Measurements from ENCODE around the gene SETD1B.

The SETD1B gene

DNA sequence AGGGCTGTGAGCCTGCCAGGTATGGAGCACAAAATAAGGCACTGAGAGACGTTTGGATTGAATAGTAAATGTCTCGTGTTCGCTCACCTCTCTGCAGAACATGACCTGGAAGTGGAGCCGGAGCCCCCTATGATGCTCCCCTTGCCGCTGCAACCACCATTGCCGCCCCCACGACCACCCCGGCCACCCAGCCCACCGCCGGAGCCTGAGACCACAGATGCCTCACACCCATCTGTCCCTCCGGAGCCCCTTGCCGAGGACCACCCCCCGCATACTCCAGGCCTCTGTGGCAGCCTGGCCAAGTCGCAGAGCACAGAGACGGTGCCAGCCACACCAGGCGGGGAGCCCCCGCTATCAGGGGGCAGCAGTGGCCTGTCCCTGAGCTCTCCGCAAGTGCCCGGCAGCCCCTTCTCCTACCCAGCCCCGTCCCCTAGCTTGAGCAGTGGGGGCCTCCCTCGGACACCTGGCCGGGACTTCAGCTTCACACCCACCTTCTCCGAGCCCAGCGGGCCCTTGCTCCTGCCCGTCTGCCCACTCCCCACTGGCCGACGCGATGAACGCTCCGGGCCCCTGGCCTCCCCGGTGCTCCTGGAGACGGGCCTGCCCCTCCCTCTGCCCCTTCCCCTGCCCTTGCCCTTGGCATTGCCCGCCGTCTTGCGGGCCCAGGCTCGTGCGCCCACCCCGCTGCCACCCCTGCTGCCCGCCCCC is 18.7 kb downstream of the SETD1B start:
- H3K36me3 ChIP-seq (ENCODE audit: insufficient read depth, low read length) = peaks cover 36% of the 10 kb centered on the region; the same call in 1 of the 2 replicates
- no peaks in the 10 kb centered on the region for H3K9me3 ChIP-seq (ENCODE audit: insufficient read depth, low read depth, low read length)
- H3K4me1 ChIP-seq (ENCODE audit: insufficient read depth, low read length, poor library complexity, severe bottlenecking) = no peaks in the 10 kb centered on the region
- no peak overlapping the region for H3K4me3 ChIP-seq (ENCODE audit: low read length, poor library complexity, severe bottlenecking)
- H3K27me3 ChIP-seq (ENCODE audit: insufficient read depth, low read length, poor library complexity, severe bottlenecking) = no peaks in the 10 kb centered on the region
- no peak overlapping the region for H2AFZ ChIP-seq (ENCODE audit: low read length)
- no peaks in the 10 kb centered on the region for H4K20me1 ChIP-seq (ENCODE audit: insufficient read depth, low read length, poor library complexity, severe bottlenecking)
- no peak overlapping the region for H3K4me2 ChIP-seq (ENCODE audit: low read depth, low read length, poor library complexity, severe bottlenecking)
- H3K9me2 ChIP-seq (replicated peaks; ENCODE audit: low read depth, low read length) = no peaks in the 10 kb centered on the region
- no peaks in the 10 kb centered on the region for H3F3A ChIP-seq (ENCODE audit: low read depth)
- TF ChIP-seq, protein P1, sequence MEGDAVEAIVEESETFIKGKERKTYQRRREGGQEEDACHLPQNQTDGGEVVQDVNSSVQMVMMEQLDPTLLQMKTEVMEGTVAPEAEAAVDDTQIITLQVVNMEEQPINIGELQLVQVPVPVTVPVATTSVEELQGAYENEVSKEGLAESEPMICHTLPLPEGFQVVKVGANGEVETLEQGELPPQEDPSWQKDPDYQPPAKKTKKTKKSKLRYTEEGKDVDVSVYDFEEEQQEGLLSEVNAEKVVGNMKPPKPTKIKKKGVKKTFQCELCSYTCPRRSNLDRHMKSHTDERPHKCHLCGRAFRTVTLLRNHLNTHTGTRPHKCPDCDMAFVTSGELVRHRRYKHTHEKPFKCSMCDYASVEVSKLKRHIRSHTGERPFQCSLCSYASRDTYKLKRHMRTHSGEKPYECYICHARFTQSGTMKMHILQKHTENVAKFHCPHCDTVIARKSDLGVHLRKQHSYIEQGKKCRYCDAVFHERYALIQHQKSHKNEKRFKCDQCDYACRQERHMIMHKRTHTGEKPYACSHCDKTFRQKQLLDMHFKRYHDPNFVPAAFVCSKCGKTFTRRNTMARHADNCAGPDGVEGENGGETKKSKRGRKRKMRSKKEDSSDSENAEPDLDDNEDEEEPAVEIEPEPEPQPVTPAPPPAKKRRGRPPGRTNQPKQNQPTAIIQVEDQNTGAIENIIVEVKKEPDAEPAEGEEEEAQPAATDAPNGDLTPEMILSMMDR (conservative IDR thresholded peaks at IDR 0.05; ENCODE audit: low read length) = no peak
- TF ChIP-seq EZH2phosphoT487 (IDR thresholded peaks at IDR 0.05; ENCODE audit: borderline replicate concordance) = no peak
- no peak overlapping the region for H3K9ac ChIP-seq (ENCODE audit: low read depth, low read length, poor library complexity, severe bottlenecking)
- no peaks in the 10 kb centered on the region for H3K79me2 ChIP-seq (ENCODE audit: insufficient read depth, low read length)

GRCh38 chr12:121823101-121823726 is 19.4 kb downstream of the SETD1B start:
- Histone ChIP-seq H3K79me2 (ENCODE audit: insufficient read depth, low read length) (no peaks in the 10 kb centered on the region), H3K4me2 (ENCODE audit: low read depth, low read length, poor library complexity, severe bottlenecking) (no peak overlapping the region), H3K4me3 (ENCODE audit: low read length, poor library complexity, severe bottlenecking) (no peak overlapping the region), H3K9ac (ENCODE audit: low read depth, low read length, poor library complexity, severe bottlenecking) (no peak overlapping the region), H2AFZ (ENCODE audit: low read length) (no peak overlapping the region), H3K4me1 (ENCODE audit: insufficient read depth, low read length, poor library complexity, severe bottlenecking) (no peaks in the 10 kb centered on the region), H4K20me1 (ENCODE audit: insufficient read depth, low read length, poor library complexity, severe bottlenecking) (no peaks in the 10 kb centered on the region), H3K9me3 (ENCODE audit: insufficient read depth, low read depth, low read length) (no peaks in the 10 kb centered on the region), H3K27me3 (ENCODE audit: insufficient read depth, low read length, poor library complexity, severe bottlenecking) (no peaks in the 10 kb centered on the region), H3K9me2 (replicated peaks; ENCODE audit: low read depth, low read length) (no peaks in the 10 kb centered on the region), H3K36me3 (ENCODE audit: insufficient read depth, low read length) (peaks cover 37% of the 10 kb centered on the region; the same call in 1 of the 2 replicates), H3F3A (ENCODE audit: low read depth) (no peaks in the 10 kb centered on the region)
- no peak for TF ChIP-seq EZH2phosphoT487 (IDR thresholded peaks at IDR 0.05; ENCODE audit: borderline replicate concordance)
- TF ChIP-seq, protein P1 (conservative IDR thresholded peaks at IDR 0.05; ENCODE audit: low read length) = no peak

GRCh38 chr12:121823727-121824115 is 19.9 kb downstream of the SETD1B start:
- no peak overlapping the region for H3K4me2 ChIP-seq (ENCODE audit: low read depth, low read length, poor library complexity, severe bottlenecking)
- no peak overlapping the region for H3K4me3 ChIP-seq (ENCODE audit: low read length, poor library complexity, severe bottlenecking)
- H3F3A ChIP-seq (ENCODE audit: low read depth) = no peaks in the 10 kb centered on the region
- H3K4me1 ChIP-seq (ENCODE audit: insufficient read depth, low read length, poor library complexity, severe bottlenecking) = no peaks in the 10 kb centered on the region
- no peak overlapping the region for H3K9ac ChIP-seq (ENCODE audit: low read depth, low read length, poor library complexity, severe bottlenecking)
- H2AFZ ChIP-seq (ENCODE audit: low read length) = no peak overlapping the region
- H3K79me2 ChIP-seq (ENCODE audit: insufficient read depth, low read length) = no peaks in the 10 kb centered on the region
- TF ChIP-seq, protein P1 (conservative IDR thresholded peaks at IDR 0.05; ENCODE audit: low read length) = no peak
- no peak for TF ChIP-seq EZH2phosphoT487 (IDR thresholded peaks at IDR 0.05; ENCODE audit: borderline replicate concordance)
- no peaks in the 10 kb centered on the region for H3K9me3 ChIP-seq (ENCODE audit: insufficient read depth, low read depth, low read length)
- no peaks in the 10 kb centered on the region for H3K27me3 ChIP-seq (ENCODE audit: insufficient read depth, low read length, poor library complexity, severe bottlenecking)
- H4K20me1 ChIP-seq (ENCODE audit: insufficient read depth, low read length, poor library complexity, severe bottlenecking) = no peaks in the 10 kb centered on the region
- peaks cover 41% of the 10 kb centered on the region; the same call in 1 of the 2 replicates for H3K36me3 ChIP-seq (ENCODE audit: insufficient read depth, low read length)
- H3K9me2 ChIP-seq (replicated peaks; ENCODE audit: low read depth, low read length) = no peaks in the 10 kb centered on the region
